Muscle of back (tissue), 11 donors: ENCODE results near the gene THYN1. TPM values are rescaled to one million over a fixed set of nuclear protein-coding genes. Genes with fewer than 3 reads are reported as not detected.
A peak's percentile ranks its signal among the peaks of the same experiment; 100 is the strongest.

Experiments used
- DNase-seq, 3 donors: peaks; one replicate each; pipeline versions ENCODE4 v3.0.0 to v3.0.0-alpha.2; 2013
- polyA plus RNA-seq, 10 donors: library from polyadenylated mRNA; unstranded; fragments of 120-200 nt; gene quantifications; one replicate each; pipeline ENCODE4 v1.2.1, GENCODE V29; 2013; ENCODE audit not compliant: insufficient read length in 10 of 10

THYN1 gene
- polyA plus RNA-seq, 10 donors: 30.3 to 37.3 (median 33.1) TPM

- DNase-seq: no peak
Observed at GRCh38 chr11:134252346-134253187, 585 bp downstream of the THYN1 start.

- no peak for DNase-seq
Observed at GRCh38 chr11:134250675-134251074, 2.5 kb downstream of the THYN1 start.

GRCh38 chr11:134250246-134250645, 2.9 kb downstream of the THYN1 start:
- DNase-seq: no peak

GRCh38 chr11:134248910-134249480, 4.2 kb downstream of the THYN1 start:
- no peak for DNase-seq

DNA sequence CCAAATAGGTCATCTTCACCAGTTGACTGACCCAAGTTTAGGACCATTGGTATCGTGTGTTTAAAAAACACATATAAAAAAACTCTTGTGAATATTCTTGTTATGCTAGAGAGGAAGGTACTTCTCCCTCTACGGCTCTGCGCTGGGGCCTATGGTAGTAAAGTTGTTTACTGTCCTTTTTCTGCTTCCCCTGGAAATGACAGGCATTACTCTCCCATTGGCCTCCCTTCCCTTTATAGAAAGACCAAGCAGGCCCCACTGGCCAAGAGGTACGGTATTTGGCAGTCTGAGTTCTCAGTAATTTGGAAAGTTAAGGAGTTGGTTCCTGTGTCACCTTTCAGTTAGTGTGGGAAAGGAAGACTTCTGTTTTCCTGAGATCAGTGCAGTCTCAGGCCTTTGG, 6.5 kb downstream of the THYN1 start:
- DNase-seq: no peak

GRCh38 chr11:134246100-134246499, 7.1 kb downstream of the THYN1 start:
- no peak for DNase-seq

- DNase-seq: no peak
Observed at GRCh38 chr11:134245434-134245833, 7.7 kb downstream of the THYN1 start.

DNA sequence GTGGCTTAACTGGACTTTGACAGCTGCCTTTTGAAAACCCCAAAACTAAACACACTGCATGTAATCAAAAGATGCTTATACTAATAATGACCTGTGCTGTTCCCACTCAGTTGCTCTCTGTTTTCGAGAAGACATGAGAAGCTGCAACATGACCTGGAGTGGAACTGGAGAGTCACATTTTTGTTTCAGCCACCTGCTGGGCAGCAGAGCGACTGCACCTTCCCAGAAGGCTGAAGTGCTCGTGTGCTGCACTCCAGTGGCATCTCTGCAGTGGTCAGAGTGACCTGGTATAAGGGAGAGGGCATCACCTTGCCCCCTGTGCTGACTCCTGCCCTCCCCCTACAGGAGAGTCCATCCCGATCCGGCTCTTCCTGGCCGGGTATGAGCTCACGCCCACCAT, 8.6 kb downstream of the THYN1 start:
- no peak for DNase-seq

- DNase-seq: no peak
Observed at GRCh38 chr11:134243913-134244312, 9.2 kb downstream of the THYN1 start.

DNA sequence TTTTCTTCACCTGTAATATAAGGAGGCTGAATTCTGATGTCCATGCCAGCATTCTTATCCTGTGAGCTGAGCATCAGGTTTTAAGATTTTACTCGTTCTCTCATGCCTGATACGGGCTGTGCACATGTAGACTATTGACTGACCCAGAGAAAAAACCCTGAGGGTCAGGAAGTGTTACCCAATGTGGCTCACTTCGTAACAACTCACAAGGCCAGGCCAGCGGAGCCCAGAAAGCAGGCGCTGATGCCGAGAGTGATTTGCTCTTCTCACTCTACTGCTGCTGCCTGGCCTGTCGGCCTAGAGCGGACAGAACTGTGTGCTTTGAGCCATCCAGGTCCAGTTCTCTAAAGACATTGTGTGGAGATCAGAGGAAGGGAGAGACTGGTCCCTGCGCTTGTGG, 10.8 kb downstream of the THYN1 start:
- DNase-seq: no peak

DNA sequence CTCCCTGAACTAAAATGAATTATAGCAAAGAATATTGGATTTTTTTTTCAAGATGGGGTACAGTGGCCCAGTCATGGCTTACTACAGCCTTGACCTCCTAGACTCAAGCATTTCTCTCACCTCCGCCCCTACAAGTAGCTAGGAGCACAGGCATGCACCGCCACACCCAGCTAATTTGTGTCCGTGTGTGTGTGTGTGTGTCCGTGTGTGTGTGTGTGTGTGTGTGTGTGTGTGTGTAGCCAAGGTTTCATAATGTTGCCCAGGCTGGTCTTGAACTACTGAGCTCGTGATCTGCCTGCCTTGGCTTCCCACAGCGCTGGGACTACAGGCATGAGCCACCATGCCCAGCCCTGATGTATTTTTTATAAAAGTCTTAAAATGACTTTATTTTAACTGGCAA, 12.6 kb downstream of the THYN1 start:
- DNase-seq: no peak

GRCh38 chr11:134238956-134239355, 14.2 kb downstream of the THYN1 start:
- no peak for DNase-seq

GRCh38 chr11:134237557-134237922, 15.6 kb downstream of the THYN1 start:
- no peak for DNase-seq

DNA sequence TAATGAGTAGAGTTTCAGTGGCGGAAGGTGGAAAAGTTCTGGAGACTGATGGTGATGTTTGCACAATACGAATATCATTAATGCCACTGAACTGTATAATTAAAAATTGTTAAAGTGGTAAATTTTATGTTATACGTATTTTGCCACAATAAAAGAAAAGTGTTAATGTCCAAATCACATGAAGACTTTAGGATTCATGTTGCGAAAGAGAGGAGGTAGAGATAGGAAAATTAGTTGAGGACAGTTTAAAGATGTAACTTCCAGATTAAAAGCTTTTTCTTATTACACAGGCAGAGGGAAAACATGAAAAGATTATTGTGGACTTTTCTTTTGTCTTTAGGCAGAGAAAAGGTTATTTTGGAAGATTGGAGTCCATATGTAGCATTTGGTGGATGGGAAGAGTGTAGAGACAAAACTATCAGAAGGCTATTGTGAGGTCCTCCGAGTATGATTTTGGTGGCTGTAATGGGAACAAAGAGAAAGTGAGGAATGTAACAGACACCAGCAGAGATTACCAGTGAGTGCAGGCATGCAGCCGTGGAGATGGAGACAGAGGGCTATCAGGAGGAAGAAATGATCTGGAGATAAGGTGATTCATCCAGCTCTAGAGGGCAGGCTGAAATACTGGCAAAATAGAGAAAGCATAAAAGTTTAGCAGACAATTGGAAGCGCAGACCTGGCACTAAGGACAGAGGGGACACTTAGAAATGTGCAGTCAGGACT, 16.2 kb downstream of the THYN1 start:
- no peak for DNase-seq

DNA sequence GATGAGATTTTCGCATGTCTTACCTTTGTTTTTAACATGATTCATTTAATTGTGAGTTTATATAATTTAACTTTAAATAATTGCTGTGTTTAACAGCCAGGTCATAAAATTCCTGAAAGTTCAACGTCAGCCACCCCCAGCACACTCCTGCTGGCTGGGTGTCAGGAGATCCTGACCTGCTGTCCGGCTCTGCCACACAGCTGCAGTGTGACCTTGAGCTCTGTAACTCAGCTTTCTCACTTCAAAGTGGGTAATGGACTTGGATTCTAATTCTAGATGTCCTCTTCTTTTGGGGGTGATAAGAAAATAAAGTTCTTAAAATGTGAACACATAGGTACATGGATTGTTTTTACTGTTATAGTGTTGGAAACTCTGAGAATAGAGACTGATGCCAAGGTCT, 17.8 kb downstream of the THYN1 start:
- DNase-seq: no peak

- no peak for DNase-seq
Observed at GRCh38 chr11:134233729-134234179, 19.4 kb downstream of the THYN1 start.

GRCh38 chr11:134231958-134232659, 21.0 kb downstream of the THYN1 start:
- no peak for DNase-seq

DNA sequence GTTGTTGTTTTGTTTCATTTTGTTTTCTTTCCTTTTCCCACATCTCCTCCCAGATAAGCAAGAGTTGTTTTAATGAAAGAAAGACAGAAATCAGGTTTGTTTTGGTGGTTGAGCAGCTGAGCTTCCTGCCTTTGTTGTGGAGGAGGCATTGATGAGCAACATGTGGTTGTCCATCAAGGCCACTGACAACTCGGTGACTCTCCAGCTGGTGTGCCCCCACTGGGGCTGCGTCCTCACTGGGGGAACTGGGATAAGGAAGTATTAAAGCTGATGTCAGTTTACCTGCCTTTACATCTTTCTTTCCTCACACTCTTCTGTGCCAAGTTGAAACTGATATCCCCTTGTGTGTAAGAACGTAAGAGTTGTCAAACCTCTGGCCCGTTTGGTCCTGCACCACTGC, 22.8 kb downstream of the THYN1 start:
- no peak for DNase-seq

DNA sequence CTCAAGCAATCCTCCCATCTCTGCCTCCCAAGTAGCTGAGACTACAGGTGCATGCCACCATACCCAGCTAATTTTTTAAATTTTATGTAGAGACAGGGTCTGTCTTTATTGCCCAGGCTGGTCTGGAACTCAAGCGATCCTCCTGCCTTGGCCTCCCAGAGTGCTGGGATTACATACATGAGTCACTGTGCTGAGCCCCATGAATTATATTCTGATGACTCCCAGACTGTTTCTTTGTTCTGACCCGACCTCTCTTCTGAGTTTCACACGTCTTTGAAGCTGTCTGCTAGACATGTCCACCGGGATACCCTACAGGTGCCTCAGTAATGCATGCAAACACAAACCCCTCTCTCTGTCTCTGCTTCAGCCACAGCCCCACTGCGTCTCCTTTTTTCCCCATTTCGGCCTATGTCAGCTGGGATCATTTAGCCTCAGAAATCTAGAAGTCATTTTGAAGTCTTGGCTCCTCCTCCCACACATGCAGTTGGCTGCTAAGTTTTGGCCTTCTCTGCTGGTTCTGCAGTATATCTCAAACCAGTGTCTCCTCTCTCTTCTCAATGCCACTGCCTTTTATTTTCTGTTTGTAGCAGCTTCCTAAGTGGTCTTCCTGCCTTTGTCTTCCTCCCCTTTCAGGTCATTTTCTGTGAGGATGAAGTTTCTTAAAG, 23.9 kb downstream of the THYN1 start:
- DNase-seq: no peak

- peak in 1 of 3 donors; percentile 38 for DNase-seq
Observed at GRCh38 chr11:134228625-134229024, 24.5 kb downstream of the THYN1 start.

GRCh38 chr11:134226806-134227325, 26.3 kb downstream of the THYN1 start:
- DNase-seq: no peak
